ENCODE data around the gene ARMC9.
"Not testable (repeated sequence)": the region's sequence is repeated elsewhere in the genome, so short reads cannot be mapped to it uniquely, and the experiment has no call there.

The ARMC9 gene

GRCh38 chr2:231241755-231242507 lies 43.5 kb downstream of the ARMC9 start:
- DNase-seq (ENCODE audit: low read depth, low spot score): no peak

- DNase-seq (ENCODE audit: low read depth, low spot score): no peak
Observed at GRCh38 chr2:231243866-231244265, 45.4 kb downstream of the ARMC9 start.

- DNase-seq (ENCODE audit: low read depth, low spot score): no peak
Observed at GRCh38 chr2:231244382-231245248, 46.2 kb downstream of the ARMC9 start.

- DNase-seq (ENCODE audit: low read depth, low spot score): no peak
Observed at GRCh38 chr2:231245249-231246094, 47.0 kb downstream of the ARMC9 start.

GRCh38 chr2:231246171-231246842 lies 47.9 kb downstream of the ARMC9 start:
- DNase-seq (ENCODE audit: low read depth, low spot score): no peak

- DNase-seq (ENCODE audit: low read depth, low spot score): peak; percentile 57
Observed at GRCh38 chr2:231250146-231250545, 51.7 kb downstream of the ARMC9 start.

GRCh38 chr2:231250698-231251097 lies 52.3 kb downstream of the ARMC9 start:
- DNase-seq (ENCODE audit: low read depth, low spot score): no peak

- DNase-seq (ENCODE audit: low read depth, low spot score): not testable (repeated sequence)
Observed at GRCh38 chr2:231253292-231253691, 54.9 kb downstream of the ARMC9 start.

- no peak for DNase-seq (ENCODE audit: low read depth, low spot score)
Observed at GRCh38 chr2:231256494-231256893, 58.1 kb downstream of the ARMC9 start.

GRCh38 chr2:231257763-231258162 lies 59.3 kb downstream of the ARMC9 start:
- DNase-seq (ENCODE audit: low read depth, low spot score): no peak

GRCh38 chr2:231258701-231259100 lies 60.3 kb downstream of the ARMC9 start:
- DNase-seq (ENCODE audit: low read depth, low spot score): no peak

- DNase-seq (ENCODE audit: low read depth, low spot score): no peak
Observed at GRCh38 chr2:231259104-231259503, 60.7 kb downstream of the ARMC9 start.

GRCh38 chr2:231260442-231261208 lies 62.2 kb downstream of the ARMC9 start:
- DNase-seq (ENCODE audit: low read depth, low spot score): peak; percentile 38

GRCh38 chr2:231263118-231263831 lies 64.8 kb downstream of the ARMC9 start:
- no peak for DNase-seq (ENCODE audit: low read depth, low spot score)

- DNase-seq (ENCODE audit: low read depth, low spot score): no peak
Observed at GRCh38 chr2:231270221-231271114, 72.0 kb downstream of the ARMC9 start.

GRCh38 chr2:231272991-231273390 lies 74.6 kb downstream of the ARMC9 start:
- DNase-seq (ENCODE audit: low read depth, low spot score): no peak

GRCh38 chr2:231276987-231277386 lies 78.6 kb downstream of the ARMC9 start:
- no peak for DNase-seq (ENCODE audit: low read depth, low spot score)

- no peak for DNase-seq (ENCODE audit: low read depth, low spot score)
Observed at GRCh38 chr2:231277962-231278361, 79.5 kb downstream of the ARMC9 start.

- DNase-seq (ENCODE audit: low read depth, low spot score): no peak
Observed at GRCh38 chr2:231278868-231279267, 80.4 kb downstream of the ARMC9 start.
